NCI-H187 treated with DMSO at 0.1 percent for 48 hours (cell line): Measurements from ENCODE around the gene EXOSC5.
"Not testable (repeated sequence)": the region's sequence is repeated elsewhere in the genome, so short reads cannot be mapped to it uniquely, and the experiment has no call there.

ENCODE experiments used
- DNase-seq: peaks from one replicate; lab custom pipeline; 2025; lab: John Stamatoyannopoulos, UW

The EXOSC5 gene

DNA sequence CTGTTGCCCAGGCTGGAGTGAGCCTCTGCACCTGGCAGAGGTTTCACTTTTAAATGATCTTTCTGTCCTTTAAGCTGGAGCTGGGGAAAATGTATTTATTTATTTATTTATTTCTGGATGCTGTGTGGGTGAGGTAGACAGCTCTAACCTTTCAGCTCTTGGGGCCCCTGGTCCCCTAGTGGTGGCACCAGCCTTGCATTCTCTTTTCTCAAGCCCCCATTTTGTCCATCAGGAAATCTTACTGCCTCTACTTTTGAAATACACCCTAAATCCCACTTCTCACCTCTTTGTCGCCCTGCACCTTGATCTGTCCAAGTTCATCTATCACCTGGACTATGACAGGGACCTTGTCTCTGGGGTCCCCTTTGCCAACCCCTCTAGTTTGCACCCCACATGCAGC, 31.1 kb downstream of the EXOSC5 start:
- no peak for DNase-seq

DNA sequence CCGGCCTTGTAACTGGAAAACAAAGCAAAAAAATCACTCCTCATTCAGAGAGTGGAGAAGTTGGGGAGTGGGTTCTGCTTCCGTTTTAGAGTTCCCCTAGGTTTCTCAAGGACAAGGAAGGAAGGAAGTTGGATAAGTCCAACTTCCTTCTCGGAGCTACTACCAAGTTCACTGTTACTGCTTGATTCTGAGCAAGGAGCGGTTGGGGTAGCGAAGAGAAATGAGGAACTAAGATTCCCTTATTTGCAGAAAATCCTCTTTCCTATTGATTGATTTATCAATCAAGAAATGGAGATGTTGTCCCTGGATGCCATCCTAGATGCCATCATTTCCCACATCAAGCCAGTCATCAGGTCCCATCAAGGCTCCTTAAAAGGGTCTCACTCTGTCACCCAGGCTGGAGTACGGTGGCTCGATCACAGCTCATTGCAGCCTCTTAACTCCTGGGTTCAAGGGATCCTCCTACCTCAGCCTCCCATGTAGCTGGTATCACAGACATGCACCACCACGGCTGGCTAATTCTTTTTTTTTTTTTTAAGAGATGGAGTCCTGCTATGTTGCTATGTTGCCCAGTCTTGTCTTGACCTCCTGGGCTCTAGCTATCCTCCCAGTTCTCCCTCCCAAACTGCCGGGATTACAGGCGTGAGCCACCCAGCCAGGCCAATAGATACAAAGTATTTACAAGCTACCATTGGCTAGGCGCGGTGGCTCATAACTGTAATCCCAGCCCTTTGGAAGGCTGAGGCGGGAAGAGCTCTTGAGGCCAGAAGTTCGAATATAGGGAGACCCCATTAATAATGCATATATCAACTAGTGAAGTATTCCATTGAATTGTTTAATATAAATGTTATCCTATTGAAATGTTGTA, 32.4 kb downstream of the EXOSC5 start:
- no peak for DNase-seq

DNA sequence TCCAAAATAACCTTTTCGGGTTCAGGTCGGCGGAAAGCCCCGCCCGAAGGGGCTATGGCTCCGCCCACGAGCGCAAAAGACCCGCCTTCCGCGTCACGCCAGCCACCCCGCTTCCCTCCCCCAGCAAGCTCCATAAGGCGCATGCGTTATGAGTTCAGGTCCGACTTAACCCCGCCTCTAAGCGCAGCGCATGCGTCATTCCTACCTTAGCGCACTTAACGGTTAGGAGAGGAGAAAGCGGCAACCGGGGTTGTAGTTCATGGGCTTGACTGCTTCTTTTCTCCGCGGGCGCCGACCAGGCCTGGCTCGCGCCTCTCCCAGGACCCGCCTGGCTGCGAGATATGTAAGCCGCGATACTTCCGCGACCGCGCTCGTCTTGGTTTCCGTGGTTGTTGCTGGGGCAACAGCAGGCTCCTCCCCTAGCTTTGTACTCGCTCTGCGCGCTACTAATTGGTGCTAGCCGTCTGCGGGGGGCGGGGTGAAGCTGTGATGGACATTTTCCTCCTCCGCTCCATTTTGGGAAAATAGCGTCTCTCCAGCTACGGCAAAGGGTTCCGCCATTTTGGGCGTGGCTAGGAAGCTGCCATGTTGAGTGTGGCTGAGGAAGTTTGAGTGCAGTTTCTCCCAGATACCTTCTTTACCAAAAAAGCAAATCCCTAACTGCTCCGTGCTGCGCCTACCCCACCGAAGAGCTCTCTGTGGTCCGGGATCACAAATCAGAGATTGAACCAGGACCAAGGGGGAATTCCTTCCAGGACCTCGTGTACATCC, 33.2 kb downstream of the EXOSC5 start, which contains the start of gene B9D2:
TSS of gene B9D2 (minus strand) at position 397 of the 771 bp plus-strand sequence. CDS start 630 bp downstream, outside the sequence.
- peak; percentile 94 for DNase-seq

DNA sequence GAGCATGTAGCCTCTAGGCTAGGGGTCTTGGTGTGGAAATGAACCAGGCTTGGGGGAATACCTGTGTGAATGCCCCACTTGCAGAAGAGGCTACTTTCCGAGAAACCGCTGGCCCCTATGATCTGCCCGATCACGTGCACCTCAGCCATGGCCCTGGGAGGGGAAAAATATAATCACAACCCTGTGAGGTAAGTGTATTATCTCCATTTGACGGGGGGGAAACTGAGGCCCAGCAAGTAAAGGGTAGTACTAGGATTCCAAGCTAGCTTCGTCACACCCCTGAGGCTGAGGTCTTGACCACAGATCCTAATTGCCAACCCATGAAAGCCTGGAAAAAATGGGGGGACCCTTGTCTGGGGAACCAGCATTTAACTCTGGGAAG, 33.8 kb downstream of the EXOSC5 start:
- DNase-seq = no peak

DNA sequence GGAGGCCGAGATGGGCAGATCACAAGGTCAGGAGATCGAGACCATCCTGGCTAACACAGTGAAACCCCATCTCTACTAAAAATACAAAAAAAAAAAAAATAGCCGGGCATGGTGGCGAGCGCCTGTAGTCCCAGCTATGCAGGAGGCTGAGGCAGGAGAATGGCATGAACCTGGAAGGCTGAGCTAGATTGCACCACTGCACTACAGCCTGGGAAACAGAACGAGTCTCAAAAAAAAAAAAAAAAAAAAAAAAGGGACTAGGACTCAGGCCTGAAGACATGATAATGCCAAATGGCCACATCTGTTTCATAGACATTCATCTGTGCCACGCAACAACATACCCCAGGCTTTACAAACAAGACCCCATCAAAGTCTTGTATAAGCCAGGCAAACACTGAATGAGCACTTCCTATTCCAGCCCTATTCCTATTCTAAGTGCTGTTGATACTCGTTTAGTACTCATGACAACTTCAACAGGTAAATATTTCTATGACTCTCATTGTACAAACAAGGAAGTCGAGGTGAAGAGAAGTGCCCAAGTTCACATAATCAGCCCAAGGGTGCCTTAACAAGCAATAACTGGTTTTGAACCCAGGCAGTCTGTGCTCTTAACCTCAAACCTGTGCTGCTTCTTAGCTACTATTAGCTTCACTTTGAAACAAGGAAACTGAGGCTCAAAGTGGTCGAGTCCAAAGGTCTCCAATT, 34.9 kb downstream of the EXOSC5 start:
- no peak for DNase-seq

DNA sequence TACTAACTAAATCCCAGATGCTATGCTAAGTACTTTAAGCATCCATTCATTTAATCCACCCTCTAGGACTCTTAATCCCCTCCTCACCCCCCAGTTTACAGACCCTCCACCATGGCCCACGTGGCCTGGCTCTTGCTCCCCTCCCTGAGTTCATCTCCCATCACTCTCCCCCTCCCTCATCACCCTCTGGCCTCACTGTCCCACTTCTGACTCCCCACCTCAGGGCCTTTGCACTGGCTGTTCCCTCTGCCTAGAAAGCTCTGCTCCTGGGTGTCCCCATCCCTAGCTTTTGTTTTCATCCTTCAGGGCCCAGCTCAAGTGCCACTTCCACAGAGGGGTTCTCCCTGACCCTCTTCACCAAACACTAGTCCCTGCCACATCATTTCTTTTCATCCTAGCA, 37.4 kb downstream of the EXOSC5 start:
- no peak for DNase-seq

DNA sequence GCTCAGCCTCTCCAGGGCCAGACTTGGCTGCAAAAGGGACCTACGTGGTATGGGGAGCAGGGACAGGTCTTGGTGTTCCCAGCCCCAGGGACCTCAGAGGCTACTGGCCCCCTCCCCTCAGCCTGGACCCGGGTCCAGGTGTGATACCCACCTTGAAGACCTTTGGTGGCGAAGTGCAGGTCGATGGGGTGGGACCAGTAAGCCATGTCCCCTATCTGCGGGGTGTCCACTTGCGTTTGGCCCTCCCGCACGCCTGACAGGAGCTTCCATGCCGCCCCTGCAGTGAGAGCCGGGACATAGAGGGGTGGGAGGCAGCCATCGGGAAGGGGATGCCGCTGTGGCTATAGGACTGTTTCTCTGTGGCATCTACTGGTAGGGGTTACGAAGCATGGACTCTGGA, 39.4 kb downstream of the EXOSC5 start:
- DNase-seq = no peak

DNA sequence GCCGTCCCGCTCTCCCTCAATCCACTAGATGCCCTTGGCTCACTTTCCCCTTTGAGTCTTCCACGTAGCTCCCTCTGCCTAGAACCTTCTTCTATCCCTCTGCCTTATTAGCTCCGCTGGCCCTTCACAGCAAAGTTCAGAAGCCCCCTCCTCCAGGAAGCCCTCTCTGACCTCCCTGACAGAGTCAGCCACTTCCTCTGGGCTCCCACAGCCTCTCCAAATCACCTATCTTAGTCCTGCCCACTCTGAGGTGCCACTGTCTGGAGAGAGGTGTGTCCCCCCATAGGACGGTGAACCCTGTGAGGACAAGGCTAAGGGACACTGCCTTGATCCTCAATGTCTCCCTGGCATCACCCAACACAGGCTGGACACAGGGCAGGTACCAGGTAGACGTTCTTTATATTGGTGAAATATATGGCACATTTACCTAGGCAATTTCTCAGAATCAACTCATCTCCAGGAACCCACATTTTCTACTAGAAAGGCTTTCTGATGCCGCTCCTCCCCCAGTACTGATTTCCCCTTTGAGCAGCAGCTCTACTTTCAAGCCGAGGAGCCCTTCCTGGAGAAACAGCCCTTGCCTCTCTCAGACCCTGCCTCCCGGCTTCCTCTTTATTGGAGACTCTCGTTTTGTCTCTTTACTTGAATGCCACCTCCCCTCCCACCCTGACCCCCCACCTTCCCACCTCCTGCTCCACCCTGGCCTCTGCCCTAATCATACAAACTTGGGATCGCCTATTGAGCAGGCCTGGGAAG, 40.0 kb downstream of the EXOSC5 start:
- no peak for DNase-seq

DNA sequence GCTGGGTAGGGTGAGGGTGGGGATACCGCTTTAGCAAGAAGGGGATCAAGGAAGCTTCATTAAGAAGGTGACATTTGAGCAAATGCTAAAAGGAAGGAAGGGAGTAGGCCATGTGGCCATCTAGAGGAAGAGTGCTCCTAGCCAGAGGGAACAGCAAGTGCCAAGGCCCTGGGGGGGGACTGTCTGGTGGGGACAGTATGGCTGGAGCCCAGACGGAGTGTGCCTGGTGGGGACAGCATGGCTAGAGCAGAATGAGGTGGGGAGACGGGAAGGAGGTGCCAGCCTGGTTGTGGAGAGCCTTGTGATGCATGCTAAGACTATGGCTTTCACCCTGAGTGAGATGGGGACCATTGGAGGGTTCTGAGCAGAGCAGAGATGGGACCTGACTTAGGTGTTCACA, 41.4 kb downstream of the EXOSC5 start:
- DNase-seq = no peak

DNA sequence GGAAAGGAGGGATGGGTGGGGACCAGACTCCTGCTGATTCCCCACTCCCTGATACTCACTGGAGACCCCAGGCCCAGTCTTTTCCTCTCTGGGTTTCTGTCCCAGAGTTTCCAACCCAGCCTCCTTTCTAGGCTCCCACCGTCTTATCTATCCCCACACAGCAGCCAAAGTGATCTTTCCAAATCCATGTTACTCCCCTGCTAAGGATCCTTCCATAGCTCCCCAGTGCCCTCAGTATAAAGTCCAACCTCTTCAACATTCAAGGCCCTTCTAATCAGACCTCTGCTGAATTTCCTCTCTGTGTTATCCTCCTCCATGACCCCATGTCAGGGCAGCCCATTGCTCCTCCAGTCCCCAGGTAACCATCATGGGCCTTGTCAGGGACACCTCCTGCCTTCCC, 42.1 kb downstream of the EXOSC5 start:
- DNase-seq = no peak

DNA sequence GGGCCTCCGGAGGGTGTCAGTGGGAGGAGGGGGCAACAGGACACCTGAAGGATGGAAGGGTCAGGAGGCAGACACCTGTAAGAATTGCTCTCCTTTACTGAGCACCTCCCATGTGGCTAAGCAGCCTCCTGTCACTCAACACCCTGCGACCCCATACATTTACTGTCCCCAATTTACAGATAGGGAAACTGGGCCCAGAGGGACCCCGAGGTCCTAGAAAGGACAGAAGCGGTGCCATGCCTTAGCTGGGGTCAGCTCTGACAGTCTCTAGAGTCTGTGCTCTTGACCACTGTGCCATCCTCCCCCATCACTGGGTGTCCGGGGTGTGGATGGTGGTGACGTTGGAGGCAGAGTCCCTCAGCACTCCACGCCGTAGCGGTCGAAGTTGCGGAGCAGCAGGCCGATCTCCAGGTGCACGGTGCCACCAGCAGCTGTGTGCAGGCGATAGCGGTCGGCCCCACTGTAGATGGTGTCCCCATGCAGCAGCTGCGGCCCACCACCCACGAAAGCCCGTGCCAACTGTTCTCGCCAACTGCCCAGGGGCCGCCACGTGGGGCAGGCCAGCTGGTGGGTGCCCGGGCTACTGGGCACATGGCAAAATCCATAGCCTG, 42.7 kb downstream of the EXOSC5 start:
- DNase-seq = no peak

DNA sequence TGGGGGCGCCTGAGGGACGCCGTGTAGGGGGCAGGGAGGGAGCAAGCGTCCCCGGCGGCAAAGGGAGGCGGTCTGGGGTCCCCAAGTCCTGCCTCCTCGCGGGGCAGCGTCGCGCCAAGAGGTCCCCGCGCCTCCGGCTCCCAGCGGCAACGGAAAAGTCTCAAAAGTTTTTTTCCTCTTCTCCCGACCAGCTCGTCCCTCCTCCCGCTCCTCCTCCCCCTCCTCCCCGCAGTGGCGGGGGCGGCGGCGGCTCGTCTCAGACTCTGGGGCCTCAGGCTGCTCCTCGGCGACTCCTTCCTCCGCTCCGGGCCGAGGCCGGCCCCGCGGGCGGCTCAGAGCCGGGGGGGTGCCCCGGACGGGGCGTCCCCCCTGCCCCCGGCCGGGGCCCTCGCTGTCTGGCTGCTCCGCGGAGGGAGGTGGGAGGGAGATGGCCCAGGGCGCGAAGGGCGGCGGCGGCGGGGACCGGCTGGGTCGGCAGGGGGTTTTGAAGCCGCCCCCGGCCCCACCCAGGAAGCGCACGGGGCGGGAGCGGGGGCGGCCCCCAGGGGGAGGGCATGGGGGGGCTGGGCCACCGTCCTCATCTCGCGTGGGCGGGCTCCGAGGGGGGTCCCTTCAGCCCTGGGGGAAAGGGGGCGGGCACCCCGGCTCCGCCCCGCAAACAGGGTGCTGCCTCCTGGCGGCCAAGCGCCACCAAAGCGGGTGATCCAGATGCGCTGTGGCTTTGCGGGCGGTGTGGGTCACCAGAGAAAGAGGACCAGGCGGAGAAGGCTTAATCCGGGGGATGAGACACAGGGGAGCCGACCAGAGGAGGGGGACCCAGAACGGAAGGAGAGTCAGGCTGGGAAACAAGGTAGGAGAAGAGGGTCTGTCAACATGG, 43.5 kb downstream of the EXOSC5 start, which contains the start of gene TGFB1:
TSS of gene TGFB1 (minus strand) at position 457 of the 877 bp plus-strand sequence. CDS start 878 bp downstream, outside the sequence.
- DNase-seq = no peak

DNA sequence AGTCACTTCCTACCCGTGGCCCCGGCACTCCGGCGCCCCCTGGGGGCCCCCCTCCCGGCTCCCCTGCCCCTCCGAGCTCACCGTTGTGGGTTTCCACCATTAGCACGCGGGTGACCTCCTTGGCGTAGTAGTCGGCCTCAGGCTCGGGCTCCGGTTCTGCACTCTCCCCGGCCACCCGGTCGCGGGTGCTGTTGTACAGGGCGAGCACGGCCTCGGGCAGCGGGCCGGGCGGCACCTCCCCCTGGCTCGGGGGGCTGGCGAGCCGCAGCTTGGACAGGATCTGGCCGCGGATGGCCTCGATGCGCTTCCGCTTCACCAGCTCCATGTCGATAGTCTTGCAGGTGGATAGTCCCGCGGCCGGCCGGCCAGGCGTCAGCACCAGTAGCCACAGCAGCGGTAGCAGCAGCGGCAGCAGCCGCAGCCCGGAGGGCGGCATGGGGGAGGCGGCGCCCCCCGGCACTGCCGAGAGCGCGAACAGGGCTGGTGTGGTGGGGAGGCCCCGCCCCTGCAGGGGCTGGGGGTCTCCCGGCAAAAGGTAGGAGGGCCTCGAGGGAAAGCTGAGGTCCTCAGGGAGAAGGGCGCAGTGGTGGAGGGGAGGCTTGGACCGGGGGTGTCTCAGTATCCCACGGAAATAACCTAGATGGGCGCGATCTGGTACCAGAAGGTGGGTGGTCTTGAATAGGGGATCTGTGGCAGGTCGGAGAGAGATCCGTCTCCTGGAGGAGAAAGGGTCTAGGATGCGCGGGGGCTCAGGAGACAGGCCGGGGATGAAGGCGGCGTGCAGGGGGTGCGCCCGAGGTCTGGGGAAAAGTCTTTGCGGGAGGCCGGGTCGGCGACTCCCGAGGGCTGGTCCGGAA, 44.3 kb downstream of the EXOSC5 start:
- DNase-seq = no peak

DNA sequence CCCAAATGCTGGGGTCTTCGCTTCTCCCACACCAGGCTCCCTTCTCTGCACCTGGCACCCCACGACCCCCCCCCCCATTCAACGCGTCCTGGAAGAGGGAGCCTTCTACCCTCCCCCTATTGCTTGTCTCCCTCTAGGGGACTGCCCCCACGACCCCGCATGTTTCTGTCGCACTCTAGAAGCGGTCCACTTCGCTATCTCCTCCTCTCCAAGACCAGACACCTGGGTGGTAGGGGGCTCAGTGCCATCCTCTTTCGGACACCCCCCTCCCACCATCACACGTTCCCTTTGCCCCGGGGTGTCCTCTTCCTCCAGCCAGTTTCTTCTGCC, 44.9 kb downstream of the EXOSC5 start:
- no peak for DNase-seq

DNA sequence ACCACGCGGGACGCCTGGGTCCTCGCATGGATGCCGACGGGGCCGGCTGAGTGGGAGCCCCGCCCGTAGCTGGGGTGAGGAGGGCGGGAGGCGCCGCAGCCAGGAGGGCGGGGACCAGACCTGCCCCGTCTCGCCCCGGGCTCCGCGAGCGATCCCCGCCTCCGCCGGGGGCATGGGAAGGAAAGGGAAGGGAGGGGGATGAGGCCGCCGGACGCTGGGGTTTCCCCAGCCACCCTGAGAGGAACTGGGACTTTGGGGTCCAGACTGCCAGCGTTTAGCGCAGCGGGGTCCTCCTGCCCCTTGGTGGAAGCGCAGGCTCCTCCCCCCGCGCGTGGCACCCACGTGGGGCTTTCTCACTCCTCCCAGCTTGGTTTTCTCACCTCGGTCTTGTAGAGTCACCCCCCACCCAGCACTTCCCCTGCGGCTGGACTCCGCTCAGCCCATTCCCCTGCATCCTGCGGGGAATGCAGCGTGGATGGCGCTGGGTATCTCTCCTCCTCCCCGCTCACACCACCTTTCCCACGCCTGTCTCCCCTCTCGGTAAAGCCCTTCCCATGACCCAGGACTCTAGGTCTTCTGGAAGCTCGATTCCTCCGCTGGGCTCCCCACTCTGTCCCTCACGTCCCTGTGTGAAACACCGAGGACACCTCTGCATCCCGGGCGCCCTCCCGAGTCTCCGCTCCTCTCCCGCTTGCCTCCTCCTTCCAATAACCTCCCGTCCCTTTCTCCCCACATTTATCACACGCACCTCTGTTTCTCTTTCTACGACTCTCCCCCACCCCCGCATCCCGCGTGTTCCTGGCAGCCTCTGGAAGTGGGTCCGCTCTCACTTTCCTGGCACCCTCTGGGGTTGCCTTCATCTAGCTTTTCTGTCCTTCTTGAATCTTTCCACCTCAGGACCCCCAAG, 45.6 kb downstream of the EXOSC5 start:
- DNase-seq = no peak

DNA sequence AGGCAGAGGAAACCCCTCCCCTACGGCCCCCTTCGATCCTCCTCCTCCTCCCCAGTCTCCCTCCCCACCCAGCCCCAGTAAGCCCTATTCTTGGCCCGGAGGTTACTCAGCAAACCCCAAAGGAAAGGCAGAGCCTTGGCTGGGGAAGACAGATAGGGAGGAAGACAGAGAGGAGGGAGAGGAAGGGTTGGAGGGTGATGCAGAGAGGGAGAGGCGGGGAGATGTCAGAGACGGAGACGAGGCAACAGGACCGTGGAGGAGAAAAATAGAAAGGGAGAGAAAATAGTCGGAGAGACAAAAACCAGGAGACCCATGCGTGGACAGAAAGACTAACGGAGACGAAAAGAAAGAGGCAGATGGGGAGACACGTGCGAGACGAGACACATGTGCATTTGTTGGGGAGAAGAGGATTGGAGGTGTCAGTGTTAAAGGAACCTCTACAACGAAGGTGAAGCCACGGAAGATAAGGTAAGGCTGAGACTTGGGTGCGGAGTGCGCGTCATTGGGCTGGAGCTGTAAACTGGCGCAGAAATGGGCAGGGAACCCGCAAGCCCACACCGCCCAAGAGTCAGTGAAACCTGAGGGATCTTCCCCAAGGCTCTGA, 46.3 kb downstream of the EXOSC5 start:
- DNase-seq = no peak

DNA sequence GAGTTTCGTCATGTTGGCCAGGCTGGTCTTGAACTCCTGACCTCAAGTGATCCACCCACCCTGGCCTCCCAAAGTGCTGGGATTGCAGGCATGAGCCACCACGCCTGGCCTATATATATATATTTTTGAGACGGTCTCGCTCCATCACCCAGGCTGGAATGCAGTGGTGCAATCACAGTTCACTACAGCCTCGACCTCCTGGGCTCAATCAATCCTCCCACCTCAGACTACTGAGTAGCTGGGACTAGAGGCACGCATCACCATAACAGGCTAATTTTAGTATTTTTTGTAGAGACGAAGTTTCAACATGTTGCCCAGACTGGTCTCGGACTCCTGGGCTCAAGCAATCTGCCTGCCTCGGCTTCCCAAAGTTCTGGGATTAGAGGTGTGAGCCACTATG, 50.2 kb downstream of the EXOSC5 start:
- DNase-seq = not testable (repeated sequence)

DNA sequence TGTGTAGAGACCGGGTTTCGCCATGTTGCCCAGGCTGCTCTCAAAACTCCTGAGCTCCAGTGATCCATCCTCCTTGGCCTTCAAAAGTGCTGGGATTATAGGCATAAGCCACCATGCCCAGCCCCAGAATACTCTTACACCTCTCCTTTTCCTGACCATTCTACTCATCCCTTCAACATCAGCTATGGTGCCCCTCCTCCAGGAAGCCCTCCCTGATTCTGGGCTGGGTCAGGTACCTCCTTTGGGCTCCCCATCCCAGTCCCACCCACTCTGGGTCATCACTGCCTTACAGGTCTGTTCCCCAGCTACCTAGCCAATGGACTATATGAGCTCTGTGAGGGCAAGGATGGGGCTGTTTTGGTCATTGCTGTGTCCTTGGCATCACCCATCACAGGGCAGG, 53.0 kb downstream of the EXOSC5 start:
- no peak for DNase-seq
